NB4 (cell line): Measurements from ENCODE around the gene UGT2B15.

Source experiments
- CTCF ChIP-seq: IDR thresholded peaks from one replicate; pipeline ENCODE4 v1.5.1; 2012; ENCODE audit warnings: low read depth, low read length
- MAX ChIP-seq: IDR thresholded peaks from 2 replicates; pipeline ENCODE4 v1.6.1; 2011; ENCODE audit warnings: low read depth, low read length
- MYC ChIP-seq: IDR thresholded peaks from 2 replicates; pipeline ENCODE4 v1.6.1; 2011; ENCODE audit warnings: low read depth, low read length
- POLR2A ChIP-seq: IDR thresholded peaks from 2 replicates; pipeline ENCODE4 v1.6.1; 2011; ENCODE audit warnings: mild to moderate bottlenecking; ENCODE audit not compliant: insufficient read length; ENCODE audit errors: extremely low read depth

GRCh38 chr4:68651932-68652331 is 18.5 kb downstream of the UGT2B15 start:
- no peak for TF ChIP-seq POLR2A
- TF ChIP-seq CTCF = no peak
- TF ChIP-seq MAX = no peak
- no peak for TF ChIP-seq MYC
